Measurements from ENCODE around the gene DNAJC1.

The DNAJC1 gene

GRCh38 chr10:21959998-21960397, 43.5 kb downstream of the DNAJC1 start:
- DNase-seq (ENCODE audit: low spot score) = no peak

GRCh38 chr10:21954690-21955089, 48.8 kb downstream of the DNAJC1 start:
- no peak for DNase-seq (ENCODE audit: low spot score)

- no peak for DNase-seq (ENCODE audit: low spot score)
Measured at GRCh38 chr10:21954132-21954531, 49.4 kb downstream of the DNAJC1 start.

GRCh38 chr10:21953585-21954057, 49.9 kb downstream of the DNAJC1 start:
- peak; percentile 35 for DNase-seq (ENCODE audit: low spot score)

- DNase-seq (ENCODE audit: low spot score) = no peak
Measured at GRCh38 chr10:21950566-21950965, 53.0 kb downstream of the DNAJC1 start.

GRCh38 chr10:21946946-21947345, 56.6 kb downstream of the DNAJC1 start:
- no peak for DNase-seq (ENCODE audit: low spot score)

GRCh38 chr10:21944727-21945386, 58.7 kb downstream of the DNAJC1 start:
- DNase-seq (ENCODE audit: low spot score) = no peak

GRCh38 chr10:21943633-21944265, 59.8 kb downstream of the DNAJC1 start:
- DNase-seq (ENCODE audit: low spot score) = no peak

- no peak for DNase-seq (ENCODE audit: low spot score)
Measured at GRCh38 chr10:21935439-21936023, 68.0 kb downstream of the DNAJC1 start.

GRCh38 chr10:21934307-21934706, 69.2 kb downstream of the DNAJC1 start:
- no peak for DNase-seq (ENCODE audit: low spot score)

GRCh38 chr10:21929070-21929469, 74.5 kb downstream of the DNAJC1 start:
- no peak for DNase-seq (ENCODE audit: low spot score)

- peak; percentile 16 for DNase-seq (ENCODE audit: low spot score)
Measured at GRCh38 chr10:21927631-21928353, 75.7 kb downstream of the DNAJC1 start.

GRCh38 chr10:21926949-21927348, 76.6 kb downstream of the DNAJC1 start:
- DNase-seq (ENCODE audit: low spot score) = peak; percentile 26

GRCh38 chr10:21926358-21926925, 77.1 kb downstream of the DNAJC1 start:
- DNase-seq (ENCODE audit: low spot score) = no peak

GRCh38 chr10:21925851-21926250, 77.7 kb downstream of the DNAJC1 start:
- DNase-seq (ENCODE audit: low spot score) = no peak

GRCh38 chr10:21924511-21924910, 79.0 kb downstream of the DNAJC1 start:
- no peak for DNase-seq (ENCODE audit: low spot score)

GRCh38 chr10:21920633-21921032, 82.9 kb downstream of the DNAJC1 start:
- no peak for DNase-seq (ENCODE audit: low spot score)

- DNase-seq (ENCODE audit: low spot score) = no peak
Measured at GRCh38 chr10:21919906-21920305, 83.6 kb downstream of the DNAJC1 start.

- no peak for DNase-seq (ENCODE audit: low spot score)
Measured at GRCh38 chr10:21919117-21919516, 84.4 kb downstream of the DNAJC1 start.

- DNase-seq (ENCODE audit: low spot score) = no peak
Measured at GRCh38 chr10:21912625-21913024, 90.9 kb downstream of the DNAJC1 start.

- no peak for DNase-seq (ENCODE audit: low spot score)
Measured at GRCh38 chr10:21910798-21911197, 92.7 kb downstream of the DNAJC1 start.

GRCh38 chr10:21907436-21907835, 96.1 kb downstream of the DNAJC1 start:
- no peak for DNase-seq (ENCODE audit: low spot score)

Data from hepatic stellate cell (primary cell).